ENCODE results near the gene TBCD.

DNA sequence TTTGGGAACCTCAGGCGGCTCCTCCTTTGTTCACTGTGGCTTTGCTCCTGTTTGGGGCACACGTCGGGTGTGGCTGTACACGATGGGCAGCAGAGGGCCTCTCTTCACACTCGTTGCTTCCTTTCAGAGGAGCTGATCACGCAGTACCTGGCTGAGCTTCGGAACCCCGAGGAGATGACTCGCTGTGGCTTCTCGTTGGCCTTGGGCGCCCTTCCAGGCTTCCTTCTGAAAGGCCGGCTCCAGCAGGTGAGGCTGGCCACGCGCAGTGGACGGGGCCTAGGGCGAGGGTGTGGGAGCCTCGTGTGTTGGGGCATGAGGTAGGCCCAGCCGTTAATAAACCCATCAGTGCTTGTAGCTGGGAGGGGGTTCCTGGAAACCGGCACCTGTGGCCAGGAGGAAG is 172.9 kb downstream of the TBCD start:
- TF ChIP-seq, protein P1, sequence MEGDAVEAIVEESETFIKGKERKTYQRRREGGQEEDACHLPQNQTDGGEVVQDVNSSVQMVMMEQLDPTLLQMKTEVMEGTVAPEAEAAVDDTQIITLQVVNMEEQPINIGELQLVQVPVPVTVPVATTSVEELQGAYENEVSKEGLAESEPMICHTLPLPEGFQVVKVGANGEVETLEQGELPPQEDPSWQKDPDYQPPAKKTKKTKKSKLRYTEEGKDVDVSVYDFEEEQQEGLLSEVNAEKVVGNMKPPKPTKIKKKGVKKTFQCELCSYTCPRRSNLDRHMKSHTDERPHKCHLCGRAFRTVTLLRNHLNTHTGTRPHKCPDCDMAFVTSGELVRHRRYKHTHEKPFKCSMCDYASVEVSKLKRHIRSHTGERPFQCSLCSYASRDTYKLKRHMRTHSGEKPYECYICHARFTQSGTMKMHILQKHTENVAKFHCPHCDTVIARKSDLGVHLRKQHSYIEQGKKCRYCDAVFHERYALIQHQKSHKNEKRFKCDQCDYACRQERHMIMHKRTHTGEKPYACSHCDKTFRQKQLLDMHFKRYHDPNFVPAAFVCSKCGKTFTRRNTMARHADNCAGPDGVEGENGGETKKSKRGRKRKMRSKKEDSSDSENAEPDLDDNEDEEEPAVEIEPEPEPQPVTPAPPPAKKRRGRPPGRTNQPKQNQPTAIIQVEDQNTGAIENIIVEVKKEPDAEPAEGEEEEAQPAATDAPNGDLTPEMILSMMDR (conservative IDR thresholded peaks at IDR 0.05; ENCODE audit: low read depth, low read length): peak; percentile 48
- no peak for TF ChIP-seq EZH2 (IDR thresholded peaks at IDR 0.05; ENCODE audit: low read length, unreplicated experiment)
